Progenitor cell of endocrine pancreas (in vitro differentiated cells): ENCODE results near the gene ELAC1. TPM values are rescaled to one million over a fixed set of nuclear protein-coding genes. Genes with fewer than 3 reads are reported as not detected.

Experiments used
- DNase-seq: peaks from one replicate; pipeline ENCODE4 v3.0.0; 2021; ENCODE audit warnings: low spot score; ENCODE audit not compliant: unreplicated experiment
- H3K27ac Mint-ChIP-seq: 2 replicates; pipeline ENCODE4 v1.8.0; 2021; ENCODE audit warnings: mild to moderate bottlenecking, moderate library complexity, mixed read lengths
- H3K27me3 Mint-ChIP-seq: 2 replicates; pipeline ENCODE4 v1.8.0; 2021; ENCODE audit warnings: mixed read lengths
- H3K36me3 Mint-ChIP-seq: 2 replicates; pipeline ENCODE4 v1.8.0; 2022; ENCODE audit warnings: mixed read lengths; ENCODE audit not compliant: insufficient read depth
- H3K4me1 Mint-ChIP-seq: 2 replicates; pipeline ENCODE4 v1.8.0; 2021; ENCODE audit warnings: low read depth, mixed read lengths
- H3K4me3 Mint-ChIP-seq: 2 replicates; pipeline ENCODE4 v1.8.0; 2021; ENCODE audit warnings: low read depth, mild to moderate bottlenecking, moderate library complexity, mixed read lengths
- H3K9me3 Mint-ChIP-seq: 2 replicates; pipeline ENCODE4 v1.8.0; 2021; ENCODE audit warnings: low read depth, mixed read lengths
- total RNA-seq: library from RNA; stranded (reverse); gene quantifications from 2 replicates; pipeline ENCODE4 v1.2.1, GENCODE V29; 2021
- TF ChIP-seq, protein P1 (sequence below): fragments of 200-600 bp; sonication (generic); IDR thresholded peaks from one replicate; pipeline ENCODE4 v1.5.0; 2021; ENCODE audit warnings: antibody characterized with exemption, mild to moderate bottlenecking; ENCODE audit not compliant: unreplicated experiment

Gene ELAC1
- total RNA-seq, 1 donor from 2014 or later = 9.2 TPM

DNA sequence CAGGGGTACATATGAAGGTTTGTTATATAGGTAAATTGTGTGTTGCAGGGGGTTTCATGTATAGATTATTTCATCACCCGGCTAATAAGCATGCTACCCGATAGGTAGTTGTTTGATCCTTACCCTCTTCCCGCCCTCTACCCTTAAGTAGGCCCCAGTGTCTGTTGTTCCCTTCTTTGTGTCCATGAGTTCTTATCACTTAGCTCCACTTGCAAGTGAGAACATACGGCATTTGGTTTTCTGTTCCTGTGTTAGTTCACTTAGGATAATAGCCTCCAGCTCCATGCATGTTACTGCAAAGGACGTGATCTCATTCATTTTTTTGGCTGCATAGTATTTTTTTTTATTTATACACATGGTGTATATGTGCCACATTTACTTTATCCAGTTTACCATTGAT, 34.2 kb upstream of the ELAC1 start:
- DNase-seq = no peak
- TF ChIP-seq, protein P1, sequence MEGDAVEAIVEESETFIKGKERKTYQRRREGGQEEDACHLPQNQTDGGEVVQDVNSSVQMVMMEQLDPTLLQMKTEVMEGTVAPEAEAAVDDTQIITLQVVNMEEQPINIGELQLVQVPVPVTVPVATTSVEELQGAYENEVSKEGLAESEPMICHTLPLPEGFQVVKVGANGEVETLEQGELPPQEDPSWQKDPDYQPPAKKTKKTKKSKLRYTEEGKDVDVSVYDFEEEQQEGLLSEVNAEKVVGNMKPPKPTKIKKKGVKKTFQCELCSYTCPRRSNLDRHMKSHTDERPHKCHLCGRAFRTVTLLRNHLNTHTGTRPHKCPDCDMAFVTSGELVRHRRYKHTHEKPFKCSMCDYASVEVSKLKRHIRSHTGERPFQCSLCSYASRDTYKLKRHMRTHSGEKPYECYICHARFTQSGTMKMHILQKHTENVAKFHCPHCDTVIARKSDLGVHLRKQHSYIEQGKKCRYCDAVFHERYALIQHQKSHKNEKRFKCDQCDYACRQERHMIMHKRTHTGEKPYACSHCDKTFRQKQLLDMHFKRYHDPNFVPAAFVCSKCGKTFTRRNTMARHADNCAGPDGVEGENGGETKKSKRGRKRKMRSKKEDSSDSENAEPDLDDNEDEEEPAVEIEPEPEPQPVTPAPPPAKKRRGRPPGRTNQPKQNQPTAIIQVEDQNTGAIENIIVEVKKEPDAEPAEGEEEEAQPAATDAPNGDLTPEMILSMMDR = no peak
- Mint-ChIP-seq H3K4me1 (peaks cover 11% of the 10 kb centered on the region), H3K9me3 (no peaks in the 10 kb centered on the region), H3K36me3 (peaks cover 6% of the 10 kb centered on the region), H3K27ac (no peak overlapping the region), H3K4me3 (no peak overlapping the region), H3K27me3 (no peaks in the 10 kb centered on the region)

DNA sequence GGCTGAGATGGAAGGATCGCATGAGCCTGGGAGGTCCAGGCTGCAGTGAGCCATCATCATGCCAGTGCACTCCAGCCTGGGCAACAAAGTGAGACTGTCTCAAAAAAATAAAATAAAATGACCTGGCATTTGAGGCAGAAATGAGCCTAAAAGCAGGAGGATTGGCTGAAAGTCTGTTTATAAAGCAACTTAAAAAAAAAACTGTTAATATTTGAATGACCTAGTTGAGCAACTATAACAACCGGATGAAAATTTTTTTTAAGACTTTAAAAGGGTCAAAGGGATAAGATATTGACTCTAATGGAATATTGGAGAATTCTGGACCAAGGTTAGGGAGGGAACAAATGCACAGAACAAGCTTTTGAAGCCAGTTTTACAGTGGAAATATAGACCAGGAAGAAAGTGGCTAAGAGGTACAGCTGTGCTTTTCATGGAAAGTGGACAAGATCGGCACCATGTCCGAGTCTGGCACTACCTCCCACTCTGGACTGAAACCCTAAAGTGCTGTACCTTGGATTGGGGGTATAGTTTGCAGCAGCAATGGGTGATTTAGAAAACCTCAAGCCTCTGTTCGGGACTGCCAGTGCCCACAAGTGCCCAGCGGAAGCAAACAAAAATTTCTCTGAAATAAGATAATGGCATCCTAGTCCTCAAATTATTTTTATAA, 33.2 kb upstream of the ELAC1 start:
- Mint-ChIP-seq H3K4me3 (no peak overlapping the region), H3K9me3 (no peaks in the 10 kb centered on the region), H3K27me3 (no peaks in the 10 kb centered on the region), H3K36me3 (peaks cover 12% of the 10 kb centered on the region), H3K4me1 (peaks cover 14% of the 10 kb centered on the region), H3K27ac (no peak overlapping the region)
- no peak for DNase-seq
- TF ChIP-seq, protein P1 = no peak

DNA sequence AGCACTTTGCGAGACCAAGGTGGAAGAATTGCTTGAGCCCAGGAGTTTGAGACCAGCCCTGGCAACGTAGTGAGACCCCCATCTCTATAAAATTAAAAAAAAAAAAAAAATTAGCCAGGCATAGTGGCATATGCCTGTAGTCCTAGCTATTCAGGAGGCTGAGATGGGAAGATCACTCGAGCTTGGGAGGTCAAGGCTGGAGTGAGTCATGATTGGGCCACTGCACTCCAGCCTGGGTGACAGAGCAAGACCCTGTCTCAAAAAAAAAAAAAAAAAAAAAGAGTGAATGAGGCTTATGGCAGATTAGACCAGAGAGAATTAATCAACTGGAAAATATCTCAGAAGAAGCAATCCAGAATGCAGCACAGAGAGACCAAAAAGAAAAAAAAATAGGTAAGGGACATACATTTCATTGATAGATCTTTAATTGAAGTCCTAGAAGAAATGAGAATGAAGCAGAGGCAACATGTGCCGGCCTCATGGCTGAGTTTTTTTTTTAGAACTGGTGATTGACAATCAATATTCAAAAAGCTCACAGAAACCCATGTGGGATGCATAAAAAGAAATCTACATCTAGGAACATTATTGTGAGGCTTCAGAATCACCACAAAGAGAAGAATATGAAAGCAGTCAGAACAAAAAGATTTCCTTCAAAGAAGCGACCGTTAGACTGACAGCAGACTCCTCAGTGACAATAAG, 32.2 kb upstream of the ELAC1 start:
- Mint-ChIP-seq H3K27me3 (no peaks in the 10 kb centered on the region), H3K4me1 (peaks cover 14% of the 10 kb centered on the region), H3K27ac (peak overlapping the region; percentile 59), H3K4me3 (no peak overlapping the region), H3K9me3 (no peaks in the 10 kb centered on the region), H3K36me3 (peaks cover 13% of the 10 kb centered on the region)
- TF ChIP-seq, protein P1 = no peak
- no peak for DNase-seq

DNA sequence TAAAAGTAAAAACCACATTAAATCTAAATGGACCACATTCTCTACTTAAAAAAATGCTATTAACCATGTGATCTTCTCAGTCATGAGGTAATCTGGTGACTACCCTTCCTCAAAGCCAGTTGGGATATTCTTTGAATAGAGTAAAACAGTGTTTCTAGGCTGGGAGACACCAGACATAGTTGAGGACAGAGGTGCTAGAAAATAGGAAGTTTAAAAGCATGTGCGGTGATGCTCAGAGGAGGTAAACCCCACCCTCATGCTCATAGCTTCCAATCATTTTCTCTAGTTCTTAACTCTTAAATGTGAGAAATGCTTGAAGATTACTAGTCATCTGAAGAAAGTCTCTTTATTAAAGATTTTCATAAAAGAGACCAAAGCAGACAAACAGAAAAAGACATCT, 30.7 kb upstream of the ELAC1 start:
- Mint-ChIP-seq H3K27ac (no peak overlapping the region), H3K27me3 (no peaks in the 10 kb centered on the region), H3K9me3 (no peaks in the 10 kb centered on the region), H3K36me3 (peaks cover 13% of the 10 kb centered on the region), H3K4me1 (peaks cover 14% of the 10 kb centered on the region), H3K4me3 (no peak overlapping the region)
- DNase-seq = no peak
- TF ChIP-seq, protein P1 = no peak

DNA sequence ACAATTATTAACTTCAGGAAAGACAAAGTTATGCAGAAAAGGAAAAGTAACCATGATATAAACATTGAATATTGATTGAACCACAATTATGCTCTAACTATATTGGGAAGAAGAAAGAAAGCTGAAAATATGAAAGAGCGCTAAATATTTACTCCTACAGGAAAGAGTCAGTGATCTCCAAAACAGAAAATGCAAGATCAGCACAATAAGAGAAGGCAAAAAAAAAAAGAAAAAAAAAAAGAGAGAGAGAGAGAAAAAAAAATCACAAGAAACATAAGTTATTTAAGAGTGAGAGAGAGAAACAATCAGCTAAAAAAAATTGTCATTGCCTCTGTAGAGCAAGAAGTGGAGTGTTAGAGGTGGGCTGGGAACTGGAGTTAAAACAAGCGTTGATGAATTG, 28.9 kb upstream of the ELAC1 start:
- Mint-ChIP-seq H3K9me3 (no peaks in the 10 kb centered on the region), H3K27ac (no peak overlapping the region), H3K4me1 (peaks cover 5% of the 10 kb centered on the region), H3K27me3 (no peaks in the 10 kb centered on the region), H3K36me3 (peaks cover 9% of the 10 kb centered on the region), H3K4me3 (no peak overlapping the region)
- TF ChIP-seq, protein P1 = no peak
- no peak for DNase-seq
